ENCODE measurements around the gene MSS51.

- TF ChIP-seq CTCF (conservative IDR thresholded peaks at IDR 0.05): no peak
- TF ChIP-seq ZFX (IDR thresholded peaks at IDR 0.05): no peak
These were observed 31.7 kb downstream of the MSS51 start for GRCh38 chr10:73401636-73402035.
